SK-N-SH (cell line): ENCODE results near the gene SLC47A2. TPM values are rescaled to one million over a fixed set of nuclear protein-coding genes. Genes with fewer than 3 reads are reported as not detected.

Experiments used
- CTCF ChIA-PET: fragments of 300-600, 350-600 bp; formaldehyde crosslinking; extraction: SDS; loops from one replicate; lab custom pipeline; 2021; lab: Yijun Ruan, JAX
- POLR2A ChIA-PET: fragments of 350-600 bp; sonication (Branson Sonifier 250); formaldehyde crosslinking; extraction: SDS; loops from one replicate; lab custom pipeline; 2020; ENCODE audit warnings: antibody characterized with exemption, inconsistent platforms; lab: Yijun Ruan, JAX
- DNase-seq: peaks from one replicate; pipeline ENCODE4 v3.0.0; 2012
- H2AFZ ChIP-seq: fragments of 200-600 bp; sonication (generic); 2 replicates; pipeline ENCODE4 v1.8.1; 2016; ENCODE audit warnings: antibody characterized with exemption, mild to moderate bottlenecking, low read depth
- H3F3A ChIP-seq: fragments of 200-600 bp; sonication (generic); replicated peaks from 2 replicates; pipeline ENCODE3; 2016; ENCODE audit warnings: antibody characterized with exemption, mild to moderate bottlenecking; ENCODE audit not compliant: insufficient read depth
- H3K27ac ChIP-seq, 2 experiments: fragments of 200-500 bp in 1 of 2; fragments of 200-600 bp in 1 of 2; sonication (Bioruptor generic) in 1 of 2; sonication (generic), shearing (Covaris generic) in 1 of 2; 2 replicates each; pipeline versions ENCODE4 v1.5.1 to v1.6.1; 2014 to 2016; ENCODE audit warnings: low read depth in 2 of 2, inconsistent platforms in 1 of 2, low read length in 1 of 2, mild to moderate bottlenecking in 1 of 2, mixed read lengths in 1 of 2
- H3K27me3 ChIP-seq: fragments of 200-600 bp; sonication (generic), shearing (Covaris generic); 2 replicates; pipeline ENCODE4 v1.6.1; 2016; ENCODE audit warnings: mixed run types; ENCODE audit not compliant: insufficient read depth
- H3K36me3 ChIP-seq, 2 experiments: fragments of 200-500 bp in 1 of 2; fragments of 200-600 bp in 1 of 2; sonication (Bioruptor generic) in 1 of 2; sonication (generic) in 1 of 2; replicated peaks in 1 of 2; 2 replicates each; pipeline versions ENCODE3 to v1.5.1; 2014 to 2016; ENCODE audit warnings: low read length in 1 of 2, mild to moderate bottlenecking in 1 of 2; ENCODE audit not compliant: insufficient read depth in 2 of 2, control insufficient read depth in 1 of 2
- H3K4me1 ChIP-seq, 2 experiments: fragments of 200-500 bp in 1 of 2; fragments of 200-600 bp in 1 of 2; sonication (Bioruptor generic) in 1 of 2; sonication (generic), shearing (Covaris generic) in 1 of 2; 2 replicates each; pipeline versions ENCODE4 v1.5.1 to v1.6.1; 2014 to 2016; ENCODE audit warnings: low read depth in 1 of 2, low read length in 1 of 2, mixed run types in 1 of 2; ENCODE audit not compliant: insufficient read depth in 2 of 2, control insufficient read depth in 1 of 2
- H3K4me2 ChIP-seq: fragments of 200-600 bp; sonication (generic), shearing (Covaris generic); 2 replicates; pipeline ENCODE4 v1.6.1; 2017; ENCODE audit warnings: mixed run types
- H3K4me3 ChIP-seq, 2 experiments: fragments of 200-500 bp in 1 of 2; fragments of 200-600 bp in 1 of 2; sonication (Bioruptor generic) in 1 of 2; sonication (generic), shearing (Covaris generic) in 1 of 2; 2 replicates each; pipeline versions ENCODE4 v1.5.1 to v1.8.1; 2014 to 2016; ENCODE audit warnings: low read depth in 2 of 2, inconsistent platforms in 1 of 2, low read length in 1 of 2, mild to moderate bottlenecking in 1 of 2, mixed read lengths in 1 of 2, moderate library complexity in 1 of 2
- H3K79me2 ChIP-seq: fragments of 200-600 bp; sonication (generic); 2 replicates; pipeline ENCODE4 v1.8.1; 2017; ENCODE audit warnings: mild to moderate bottlenecking; ENCODE audit not compliant: insufficient read depth
- H3K9ac ChIP-seq: fragments of 200-600 bp; sonication (generic); 2 replicates; pipeline ENCODE4 v1.6.1; 2017; ENCODE audit warnings: mixed run types
- H3K9me2 ChIP-seq: fragments of 200-600 bp; sonication (generic); 2 replicates; pipeline ENCODE4 v1.6.1; 2017; ENCODE audit warnings: mixed run types
- H3K9me3 ChIP-seq: fragments of 200-600 bp; sonication (generic); 2 replicates; pipeline ENCODE4 v1.6.1; 2017; ENCODE audit warnings: mixed run types, mild to moderate bottlenecking, moderate library complexity
- H4K20me1 ChIP-seq: fragments of 200-600 bp; sonication (generic); 2 replicates; pipeline ENCODE4 v1.6.1; 2017; ENCODE audit warnings: mild to moderate bottlenecking, mixed run types; ENCODE audit not compliant: insufficient read depth
- CTCF ChIP-seq: fragments of 200-600 bp; sonication (generic); IDR thresholded peaks from 2 replicates; pipeline ENCODE4 v1.6.1; 2017; ENCODE audit warnings: antibody characterized with exemption, mild to moderate bottlenecking, moderate library complexity
- MEF2A ChIP-seq: IDR thresholded peaks from 2 replicates; pipeline ENCODE4 v1.4.0; 2012; ENCODE audit warnings: low read depth, borderline replicate concordance
- MXI1 ChIP-seq: IDR thresholded peaks from 2 replicates; pipeline ENCODE4 v1.6.1; 2012; ENCODE audit warnings: mild to moderate bottlenecking, low read depth, low read length, improper control_type of control experiment
- RXRA ChIP-seq: IDR thresholded peaks from 2 replicates; pipeline ENCODE4 v1.4.0; 2012; ENCODE audit warnings: low read depth, mild to moderate bottlenecking, borderline replicate concordance
- TEAD4 ChIP-seq: IDR thresholded peaks from 2 replicates; pipeline ENCODE4 v1.4.0; 2012; ENCODE audit warnings: mild to moderate bottlenecking, borderline replicate concordance; ENCODE audit not compliant: insufficient read depth
- ZBTB33 ChIP-seq: IDR thresholded peaks from 2 replicates; pipeline ENCODE4 v1.4.0; 2012; ENCODE audit warnings: low read depth, borderline replicate concordance
- WGBS: methylation state at CpG from one replicate; pipeline ENCODE4 v1.1.6; 2017; ENCODE audit warnings: low lambda C conversion rate; 5-methylcytosine and 5-hydroxymethylcytosine counted together
- polyA plus RNA-seq, 3 experiments: library from polyadenylated mRNA; depleted of rRNA; stranded (reverse); fragments of >200 nt; gene quantifications; 2 replicates each; pipeline ENCODE4 v1.2.3, GENCODE V29; 2012

SLC47A2 gene
- polyA plus RNA-seq, 1 of the 3 experiments (the other 2 are of a cell fraction): not detected

- POLR2A ChIA-PET: no interaction called here
- 90% methylated on average over 23 of the region's 23 CpGs for WGBS
Observed at GRCh38 chr17:19719355-19720209, 3.2 kb upstream of the SLC47A2 start.

GRCh38 chr17:19718613-19719354 is 2.4 kb upstream of the SLC47A2 start:
- Histone ChIP-seq H3K27ac (no peak overlapping the region), H3K9me2 (no peaks in the 10 kb centered on the region), H3K9ac (no peak overlapping the region), H3K4me1 (peaks cover 0 to 9% of the 10 kb centered on the region in 2 experiments; a peak in 1 of 4 replicates), H3K9me3 (no peaks in the 10 kb centered on the region), H2AFZ (no peak overlapping the region), H4K20me1 (no peaks in the 10 kb centered on the region), H3K79me2 (no peaks in the 10 kb centered on the region), H3K27me3 (no peaks in the 10 kb centered on the region), H3F3A (no peaks in the 10 kb centered on the region), H3K4me3 (no peak overlapping the region), H3K36me3 (no peaks in the 10 kb centered on the region), H3K4me2 (no peak overlapping the region)
- TF ChIP-seq CTCF: peak; percentile 17; the same call in 1 of the 2 replicates
- no peak for TF ChIP-seq RXRA
- CTCF ChIA-PET: interaction anchor here (1.0 to 2.4 kb wide), 5 partner anchors 9 to 206 kb away, joined by 3 to 9 read pairs (median 4); no protein-coding TSS in a partner anchor
- 72% methylated on average over 13 of the region's 18 CpGs for WGBS
- POLR2A ChIA-PET: no interaction called here
- peak; percentile 29 for DNase-seq

More at GRCh38 chr17:19719355-19720209, 3.2 kb upstream of the SLC47A2 start:
- Histone ChIP-seq H3K9me2 (no peaks in the 10 kb centered on the region), H3K4me1 (peaks cover 0 to 12% of the 10 kb centered on the region in 2 experiments; a peak in 1 of 4 replicates), H3K79me2 (no peaks in the 10 kb centered on the region), H4K20me1 (no peaks in the 10 kb centered on the region), H3F3A (no peaks in the 10 kb centered on the region), H3K36me3 (no peaks in the 10 kb centered on the region), H3K9me3 (no peaks in the 10 kb centered on the region), H3K4me3 (no peak overlapping the region), H2AFZ (no peak overlapping the region), H3K4me2 (no peak overlapping the region), H3K27me3 (no peaks in the 10 kb centered on the region), H3K9ac (no peak overlapping the region)
- peak; percentile 8 for DNase-seq
- CTCF ChIA-PET: interaction anchor here (0.9 to 2.4 kb wide), 8 partner anchors 8 to 357 kb away, joined by 3 to 9 read pairs (median 4); partner anchors contain the start of gene B9D1
- TF ChIP-seq RXRA (no peak), TEAD4 (no peak), ZBTB33 (no peak), MXI1 (no peak), MEF2A (no peak)
- TF ChIP-seq, all 33 proteins: peak for 0
- H3K27ac ChIP-seq: no peak overlapping the region
